Trophoblast cell (in vitro differentiated cells and primary cell): ENCODE results near the gene DZIP1L. TPM values are rescaled to one million over a fixed set of nuclear protein-coding genes. Genes with fewer than 3 reads are reported as not detected.

ENCODE experiments used
- DNase-seq, 2 donors: peaks; one replicate each; pipeline ENCODE4 v3.0.0-alpha.2; 2016
- H2AFZ ChIP-seq: 2 replicates; pipeline ENCODE4 v1.6.1; 2013; ENCODE audit warnings: low read length, moderate library complexity, mild to moderate bottlenecking; ENCODE audit not compliant: insufficient read depth, poor library complexity
- H2AK5ac ChIP-seq: 2 replicates; pipeline ENCODE4 v1.6.1; 2013; ENCODE audit warnings: mild to moderate bottlenecking, low read length
- H2BK120ac ChIP-seq: 2 replicates; pipeline ENCODE4 v1.6.1; 2013; ENCODE audit warnings: low read length, mild to moderate bottlenecking, moderate library complexity; ENCODE audit not compliant: insufficient read depth, poor library complexity
- H2BK12ac ChIP-seq: 2 replicates; pipeline ENCODE4 v1.6.1; 2013; ENCODE audit warnings: mild to moderate bottlenecking, low read length, moderate library complexity
- H2BK5ac ChIP-seq: 2 replicates; pipeline ENCODE4 v1.6.1; 2013; ENCODE audit warnings: low read length, low read depth, moderate library complexity, mild to moderate bottlenecking; ENCODE audit not compliant: poor library complexity
- H3K14ac ChIP-seq: 2 replicates; pipeline ENCODE4 v1.6.1; 2013; ENCODE audit warnings: mild to moderate bottlenecking, low read length
- H3K18ac ChIP-seq: 2 replicates; pipeline ENCODE4 v1.6.1; 2013; ENCODE audit warnings: mild to moderate bottlenecking, low read length
- H3K23ac ChIP-seq: 2 replicates; pipeline ENCODE4 v1.6.1; 2013; ENCODE audit warnings: low read length
- H3K27ac ChIP-seq: 2 replicates; pipeline ENCODE4 v1.5.1; 2013; ENCODE audit warnings: low read depth, mild to moderate bottlenecking, inconsistent platforms, low read length, moderate library complexity
- H3K27me3 ChIP-seq: 2 replicates; pipeline ENCODE4 v1.6.1; 2013; ENCODE audit warnings: inconsistent platforms, mild to moderate bottlenecking, low read length, moderate library complexity; ENCODE audit not compliant: insufficient read depth
- H3K36me3 ChIP-seq, 2 experiments: 1 replicate in 1 of 2; 2 replicates in 1 of 2; pipeline ENCODE4 v1.6.1; 2013; ENCODE audit warnings: low read length in 2 of 2, mild to moderate bottlenecking in 2 of 2, moderate library complexity in 1 of 2; ENCODE audit not compliant: insufficient read depth in 2 of 2, control insufficient read depth in 1 of 2
- H3K4ac ChIP-seq: 2 replicates; pipeline ENCODE4 v1.6.1; 2013; ENCODE audit warnings: low read depth, mild to moderate bottlenecking, low read length, moderate library complexity
- H3K4me1 ChIP-seq, 2 experiments: 1 replicate in 1 of 2; 2 replicates in 1 of 2; pipeline ENCODE4 v1.6.1; 2013; ENCODE audit warnings: low read length in 2 of 2, mild to moderate bottlenecking in 2 of 2, moderate library complexity in 1 of 2; ENCODE audit not compliant: insufficient read depth in 2 of 2, control insufficient read depth in 1 of 2
- H3K4me2 ChIP-seq: 2 replicates; pipeline ENCODE4 v1.6.1; 2013; ENCODE audit warnings: inconsistent platforms, mild to moderate bottlenecking, low read length, moderate library complexity
- H3K4me3 ChIP-seq: 2 replicates; pipeline ENCODE4 v1.5.1; 2013; ENCODE audit warnings: mild to moderate bottlenecking, low read depth, low read length, inconsistent platforms
- H3K79me1 ChIP-seq: one replicate; pipeline ENCODE4 v1.6.1; 2013; ENCODE audit warnings: low read length
- H3K79me2 ChIP-seq: 2 replicates; pipeline ENCODE4 v1.6.1; 2013; ENCODE audit warnings: low read length, mild to moderate bottlenecking; ENCODE audit not compliant: control insufficient read depth, insufficient read depth, poor library complexity
- H3K9ac ChIP-seq: 2 replicates; pipeline ENCODE4 v1.6.1; 2013; ENCODE audit warnings: mild to moderate bottlenecking, low read length
- H3K9me3 ChIP-seq: 2 replicates; pipeline ENCODE4 v1.6.1; 2013; ENCODE audit warnings: low read depth, mild to moderate bottlenecking, control low read depth, inconsistent platforms, low read length; ENCODE audit not compliant: insufficient read depth
- H4K12ac ChIP-seq: 2 replicates; pipeline ENCODE4 v1.6.1; 2013; ENCODE audit warnings: low read depth, mild to moderate bottlenecking, low read length, moderate library complexity
- H4K8ac ChIP-seq: 2 replicates; pipeline ENCODE4 v1.6.1; 2013; ENCODE audit warnings: low read depth, mild to moderate bottlenecking, low read length, moderate library complexity
- H4K91ac ChIP-seq: one replicate; pipeline ENCODE4 v1.6.1; 2013; ENCODE audit warnings: low read depth, mild to moderate bottlenecking, low read length, moderate library complexity
- WGBS: extraction: QIAGEN DNeasy Blood & Tissue Kit; methylation state at CpG from one replicate; pipeline ENCODE4 v1.1.7; 2013; ENCODE audit warnings: missing lambda C conversion rate; ENCODE audit not compliant: insufficient read length, insufficient coverage; ENCODE audit errors: extremely low coverage; 5-methylcytosine and 5-hydroxymethylcytosine counted together
- polyA plus RNA-seq: library from polyadenylated mRNA; stranded (reverse); fragments of 200-250 nt; gene quantifications from 2 replicates; pipeline ENCODE4 v1.2.3, GENCODE V29; 2013

The DZIP1L gene, protein sequence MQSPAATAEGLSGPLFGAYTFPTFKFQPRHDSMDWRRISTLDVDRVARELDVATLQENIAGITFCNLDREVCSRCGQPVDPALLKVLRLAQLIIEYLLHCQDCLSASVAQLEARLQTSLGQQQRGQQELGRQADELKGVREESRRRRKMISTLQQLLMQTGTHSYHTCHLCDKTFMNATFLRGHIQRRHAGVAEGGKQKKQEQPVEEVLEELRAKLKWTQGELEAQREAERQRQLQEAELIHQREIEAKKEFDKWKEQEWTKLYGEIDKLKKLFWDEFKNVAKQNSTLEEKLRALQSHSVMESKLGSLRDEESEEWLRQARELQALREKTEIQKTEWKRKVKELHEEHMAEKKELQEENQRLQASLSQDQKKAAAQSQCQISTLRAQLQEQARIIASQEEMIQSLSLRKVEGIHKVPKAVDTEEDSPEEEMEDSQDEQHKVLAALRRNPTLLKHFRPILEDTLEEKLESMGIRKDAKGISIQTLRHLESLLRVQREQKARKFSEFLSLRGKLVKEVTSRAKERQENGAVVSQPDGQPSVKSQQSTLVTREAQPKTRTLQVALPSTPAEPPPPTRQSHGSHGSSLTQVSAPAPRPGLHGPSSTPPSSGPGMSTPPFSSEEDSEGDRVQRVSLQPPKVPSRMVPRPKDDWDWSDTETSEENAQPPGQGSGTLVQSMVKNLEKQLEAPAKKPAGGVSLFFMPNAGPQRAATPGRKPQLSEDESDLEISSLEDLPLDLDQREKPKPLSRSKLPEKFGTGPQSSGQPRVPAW
- 2.7 and 3.5 TPM in 2 replicates for polyA plus RNA-seq

DNA sequence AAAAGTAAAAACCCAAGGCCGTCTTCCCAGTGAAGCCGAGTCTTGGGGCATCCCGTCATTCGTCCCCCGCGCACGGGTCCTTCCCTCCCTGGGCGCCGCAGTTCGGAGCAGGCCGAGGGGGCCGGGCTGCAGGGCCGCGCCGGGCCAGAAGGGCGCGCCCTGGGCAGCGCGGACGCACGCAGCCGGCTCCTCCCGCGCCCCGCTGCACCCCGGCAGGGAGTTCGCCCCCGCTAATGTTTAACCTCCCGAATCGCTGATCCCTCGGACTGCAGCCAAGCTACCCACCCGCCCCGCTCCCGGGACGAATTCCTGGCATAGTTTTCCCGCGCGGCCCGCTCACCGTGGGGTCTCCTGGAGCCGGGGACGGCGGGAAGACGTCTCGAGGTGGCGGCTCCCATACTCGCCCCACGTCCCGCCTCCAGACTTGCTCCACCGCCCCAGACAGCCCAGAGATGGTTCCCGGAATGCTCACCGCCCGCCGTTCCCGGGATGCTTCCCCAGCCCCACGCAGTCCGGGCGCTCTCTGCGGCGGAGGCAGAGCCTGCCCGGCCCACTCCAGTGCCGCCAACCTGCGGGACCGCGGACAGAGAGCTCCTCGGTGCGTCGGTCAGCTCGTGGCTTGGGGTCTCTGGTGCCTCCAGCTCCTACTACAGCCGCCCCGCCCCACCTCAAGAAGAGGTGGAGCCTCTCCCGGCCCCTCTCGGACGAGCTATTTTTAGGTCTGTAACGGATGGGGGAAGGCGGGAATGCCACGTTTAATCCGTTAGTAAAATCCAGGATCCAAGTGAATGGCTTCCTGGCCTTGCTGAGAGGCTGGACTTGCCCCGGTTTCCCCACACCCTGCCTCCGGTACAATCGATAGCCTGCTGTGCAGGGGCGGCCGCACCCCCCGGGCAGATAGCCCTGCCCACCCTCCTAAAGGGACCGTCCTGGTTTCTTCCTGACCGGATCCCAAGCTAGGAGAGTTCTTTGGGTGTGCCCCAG is at the start of gene DZIP1L:
Gene DZIP1L, minus strand, starts transcription at position 621 of the 984 bp plus-strand sequence. CDS start 11,637 bp downstream, outside the sequence.
- Histone ChIP-seq H3K9me3 (no peaks in the 10 kb centered on the region), H3K79me2 (peaks cover 2% of the 10 kb centered on the region), H3K14ac (peak within 1 kb of the TSS; percentile 59), H2AFZ (peak within 1 kb of the TSS; percentile 89), H4K8ac (peak within 1 kb of the TSS; percentile 20), H2BK5ac (peak within 1 kb of the TSS; percentile 54), H3K23ac (no peak within 1 kb of the TSS), H3K27ac (peak within 1 kb of the TSS; percentile 20), H2BK12ac (peak within 1 kb of the TSS; percentile 5), H3K27me3 (no peaks in the 10 kb centered on the region), H3K4ac (peak within 1 kb of the TSS; percentile 0), H4K91ac (peak within 1 kb of the TSS; percentile 53), H3K4me1 (peaks cover 4 to 5% of the 10 kb centered on the region in 2 experiments), H3K18ac (peak within 1 kb of the TSS; percentile 56), H2BK120ac (peak within 1 kb of the TSS; percentile 34), H2AK5ac (no peak within 1 kb of the TSS), H3K79me1 (peaks cover 7% of the 10 kb centered on the region), H3K4me2 (peak within 1 kb of the TSS; percentile 90), H3K9ac (peak within 1 kb of the TSS; percentile 52), H3K4me3 (peak within 1 kb of the TSS; percentile 86), H4K12ac (peak within 1 kb of the TSS; percentile 34), H3K36me3 (no peaks in the 10 kb centered on the region)
- DNase-seq, result peak in 1 of 2 donors; percentile 45
- no CpG with 5 or more reads among the region's 86 CpGs for WGBS

DNA sequence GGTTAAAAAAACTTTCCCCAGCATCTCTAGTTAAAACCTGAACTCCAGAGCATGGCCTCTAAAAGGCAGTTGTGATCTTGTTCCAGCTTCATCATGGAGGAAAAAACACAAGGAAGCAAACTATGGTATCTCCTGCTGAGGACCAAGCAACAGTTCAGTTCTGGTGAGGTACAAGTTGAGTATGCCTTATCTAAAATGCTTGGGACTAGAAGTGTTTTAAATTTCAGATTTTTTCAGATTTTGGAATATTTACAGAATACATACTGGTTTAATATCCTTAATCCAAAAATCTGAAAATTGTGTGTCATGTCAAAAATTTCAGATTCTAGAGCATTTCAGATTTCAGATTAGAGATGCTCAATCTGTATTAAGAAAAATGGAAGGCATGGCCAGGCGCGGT is 49.7 kb upstream of the DZIP1L start:
- H3K4me3 ChIP-seq, result no peak overlapping the region
- WGBS, result no CpG with 5 or more reads among the region's 2 CpGs

DNA sequence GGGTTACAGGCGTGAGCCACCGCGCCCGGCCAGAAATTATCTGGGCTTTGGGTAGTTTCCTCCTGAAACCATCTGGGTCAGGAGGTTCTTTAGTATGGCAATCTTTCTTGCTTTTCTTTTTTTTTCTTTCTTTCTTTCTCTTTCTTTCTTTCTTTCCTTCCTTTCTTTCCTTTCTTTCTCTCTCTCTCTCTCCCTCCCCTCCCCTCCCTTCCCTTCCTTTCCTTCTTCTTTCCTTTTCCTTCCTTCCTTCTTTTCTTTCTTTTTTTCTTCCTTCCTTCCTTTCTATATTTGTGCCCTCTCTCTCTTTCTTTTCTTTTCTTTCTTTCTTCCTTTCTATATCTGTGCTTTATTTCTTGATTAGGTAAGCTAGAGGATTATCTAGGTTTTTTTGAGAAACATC is 42.3 kb upstream of the DZIP1L start:
- no peaks in the 10 kb centered on the region for H3K79me2 ChIP-seq
- no peak overlapping the region for H3K14ac ChIP-seq
- no peak overlapping the region for H3K9ac ChIP-seq
- H3K36me3 ChIP-seq, result peaks cover 2 to 6% of the 10 kb centered on the region in 2 experiments
- H2BK12ac ChIP-seq, result no peak overlapping the region
- no peak overlapping the region for H2AK5ac ChIP-seq
- no peaks in the 10 kb centered on the region for H3K4me1 ChIP-seq
- H4K8ac ChIP-seq, result no peak overlapping the region
- no peaks in the 10 kb centered on the region for H3K27me3 ChIP-seq
- H4K12ac ChIP-seq, result no peak overlapping the region
- H3K9me3 ChIP-seq, result no peaks in the 10 kb centered on the region
- no peak overlapping the region for H2BK5ac ChIP-seq
- H3K79me1 ChIP-seq, result no peaks in the 10 kb centered on the region
- H3K4me3 ChIP-seq, result no peak overlapping the region
- H3K23ac ChIP-seq, result no peak overlapping the region
- DNase-seq, result no peak
- no peak overlapping the region for H2AFZ ChIP-seq
- H3K4ac ChIP-seq, result no peak overlapping the region
- no peak overlapping the region for H4K91ac ChIP-seq
- no peak overlapping the region for H3K18ac ChIP-seq
- WGBS, result no CpG with 5 or more reads among the region's 4 CpGs
- H3K27ac ChIP-seq, result no peak overlapping the region
- no peak overlapping the region for H3K4me2 ChIP-seq
- no peak overlapping the region for H2BK120ac ChIP-seq

More for the DNA sequence above, 49.7 kb upstream of the DZIP1L start:
- no peak overlapping the region for H3K23ac ChIP-seq
- no peak overlapping the region for H2BK12ac ChIP-seq
- no peak overlapping the region for H2BK5ac ChIP-seq
- no peak overlapping the region for H4K8ac ChIP-seq
- H3K4me1 ChIP-seq, result no peaks in the 10 kb centered on the region
- H3K27ac ChIP-seq, result no peak overlapping the region
- H3K36me3 ChIP-seq, result peaks cover 23 to 24% of the 10 kb centered on the region in 2 experiments
- no peak overlapping the region for H4K12ac ChIP-seq
- no peak overlapping the region for H3K4me2 ChIP-seq
- no peaks in the 10 kb centered on the region for H3K79me1 ChIP-seq
- H3K18ac ChIP-seq, result no peak overlapping the region
- H3K79me2 ChIP-seq, result no peaks in the 10 kb centered on the region
- H2AK5ac ChIP-seq, result no peak overlapping the region
- H3K4ac ChIP-seq, result no peak overlapping the region
- no peak overlapping the region for H4K91ac ChIP-seq
- DNase-seq, result peak; percentile 27 to 90
- H2BK120ac ChIP-seq, result no peak overlapping the region
- no peak overlapping the region for H3K9ac ChIP-seq
- no peak overlapping the region for H3K14ac ChIP-seq
- no peak overlapping the region for H2AFZ ChIP-seq
- no peaks in the 10 kb centered on the region for H3K27me3 ChIP-seq
- no peaks in the 10 kb centered on the region for H3K9me3 ChIP-seq

DNA sequence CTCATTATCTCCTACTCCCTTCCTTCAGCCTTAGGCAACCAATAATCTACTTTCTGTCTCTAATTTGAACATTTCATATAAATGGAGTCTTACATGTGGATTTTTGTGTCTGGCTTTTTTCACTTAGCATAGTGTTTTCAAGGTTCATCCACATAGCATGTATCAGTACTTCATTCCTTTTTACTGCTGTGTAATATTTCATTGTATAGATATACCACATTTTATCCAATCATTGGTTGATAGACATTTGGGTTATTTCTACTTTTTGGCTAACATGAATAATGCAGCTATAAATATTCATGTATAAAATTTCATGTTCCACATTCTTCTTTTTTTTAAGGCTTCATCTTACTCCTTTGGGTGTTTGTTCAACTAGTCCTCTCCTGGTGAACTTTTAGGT is 39.1 kb upstream of the DZIP1L start:
- Histone ChIP-seq H4K12ac (no peak overlapping the region), H2AK5ac (no peak overlapping the region), H3K79me1 (no peaks in the 10 kb centered on the region), H2BK12ac (no peak overlapping the region), H3K4me3 (no peak overlapping the region), H3K4ac (no peak overlapping the region), H2BK5ac (no peak overlapping the region), H3K9ac (no peak overlapping the region), H3K4me2 (no peak overlapping the region), H4K91ac (no peak overlapping the region), H3K4me1 (no peaks in the 10 kb centered on the region), H3K79me2 (no peaks in the 10 kb centered on the region), H3K9me3 (no peaks in the 10 kb centered on the region), H3K14ac (no peak overlapping the region), H3K23ac (no peak overlapping the region), H3K27ac (no peak overlapping the region), H2AFZ (no peak overlapping the region), H3K36me3 (no peaks in the 10 kb centered on the region), H3K18ac (no peak overlapping the region), H3K27me3 (no peaks in the 10 kb centered on the region), H4K8ac (no peak overlapping the region), H2BK120ac (no peak overlapping the region)
- DNase-seq, result no peak
